Vagina (tissue), 2 donors: ENCODE measurements around the gene ERF.

Experiments used
- CTCF ChIP-seq, 3 experiments: fragments of 450-650 bp in 2 of 3; fragments of 200-600 bp in 1 of 3; sonication (generic) in 1 of 3; IDR thresholded peaks; one replicate each; pipeline ENCODE4 v1.5.1; 2017 to 2019; ENCODE audit warnings: antibody characterized with exemption in 3 of 3, mild to moderate bottlenecking in 2 of 3, moderate library complexity in 2 of 3
- POLR2A ChIP-seq, 2 donors: fragments of 450-650 bp; IDR thresholded peaks; one replicate each; pipeline ENCODE4 v1.6.1; 2017; ENCODE audit warnings: antibody characterized with exemption in 2 of 2, mild to moderate bottlenecking in 2 of 2, moderate library complexity in 2 of 2
- POLR2AphosphoS5 ChIP-seq, 2 donors: sonication (generic); formaldehyde crosslinking; IDR thresholded peaks; one replicate each; pipeline ENCODE4 v1.9.0; 2017; ENCODE audit warnings: antibody characterized with exemption in 2 of 2, mild to moderate bottlenecking in 2 of 2, low read depth in 1 of 2; ENCODE audit not compliant: insufficient read depth in 1 of 2

GRCh38 chr19:42288881-42289555, 34.1 kb upstream of the ERF start:
- TF ChIP-seq CTCF (IDR thresholded peaks at IDR 0.05) (no peak), POLR2A (IDR thresholded peaks at IDR 0.05) (no peak), POLR2AphosphoS5 (IDR thresholded peaks at IDR 0.05; ENCODE audit: insufficient read depth in 1 of 2, low read depth in 1 of 2) (no peak)
